Endothelial cell of umbilical vein (primary cell): ENCODE data around the gene PLA2G4E. TPM values are rescaled to one million over a fixed set of nuclear protein-coding genes. Genes with fewer than 3 reads are reported as not detected.

Experiments used
- BruUV-seq: library from RNA; stranded (reverse); fragments of 400-500 nt; replicated peaks from 2 replicates; lab custom pipeline; 2021; lab: Mats Ljungman, UMichigan
- CTCF ChIA-PET: fragments of 300-600, 350-600 bp; sonication (Branson Sonifier 250); formaldehyde crosslinking; loops from one replicate; lab custom pipeline; 2021; ENCODE audit warnings: antibody characterized with exemption, inconsistent platforms; lab: Charles Lee
- POLR2A ChIA-PET: fragments of 300-600, 350-600 bp; sonication (Branson Sonifier 250); formaldehyde crosslinking; loops from one replicate; lab custom pipeline; 2021; ENCODE audit warnings: antibody characterized with exemption, inconsistent platforms; lab: Charles Lee
- DNase-seq: peaks from one replicate; pipeline ENCODE4 v3.0.0-alpha.2; 2011; ENCODE audit warnings: low read depth, low spot score
- FAIRE-seq: peaks from 2 replicates; lab custom pipeline; 2011; peaks lifted over from hg19 to GRCh38; lab: Jason Lieb, UNC
- H2AFZ ChIP-seq: 2 replicates; pipeline ENCODE4 v1.6.0; 2012; ENCODE audit warnings: low read depth, low read length, control low read depth, inconsistent platforms
- H3K27ac ChIP-seq: 2 replicates; pipeline ENCODE4 v1.5.1; 2011; ENCODE audit warnings: low read depth, mild to moderate bottlenecking, control low read depth, low read length, moderate library complexity; ENCODE audit not compliant: insufficient read depth
- H3K27me3 ChIP-seq, 2 experiments: 2 replicates each; pipeline versions ENCODE4 v1.6.0 to v1.6.1; 2011; ENCODE audit warnings: low read length in 2 of 2, mixed read lengths in 1 of 2; ENCODE audit not compliant: control insufficient read depth in 2 of 2, insufficient read depth in 2 of 2
- H3K36me3 ChIP-seq, 2 experiments: 2 replicates in 1 of 2; 3 replicates in 1 of 2; pipeline ENCODE4 v1.5.1; 2011; ENCODE audit warnings: low read length in 2 of 2, mild to moderate bottlenecking in 1 of 2, moderate library complexity in 1 of 2; ENCODE audit not compliant: control insufficient read depth in 2 of 2, insufficient read depth in 2 of 2; ENCODE audit errors: extremely low read depth in 1 of 2
- H3K4me1 ChIP-seq: 3 replicates; pipeline ENCODE4 v1.5.1; 2011; ENCODE audit warnings: mild to moderate bottlenecking, low read length; ENCODE audit not compliant: control insufficient read depth, insufficient read depth; ENCODE audit errors: extremely low read depth
- H3K4me2 ChIP-seq: 2 replicates; pipeline ENCODE4 v1.6.1; 2011; ENCODE audit warnings: low read length, control low read depth, mixed read lengths; ENCODE audit not compliant: insufficient read depth
- H3K4me3 ChIP-seq, 3 experiments: fragments of 200-600 bp in 1 of 3; sonication (generic), shearing (Covaris generic) in 1 of 3; replicated peaks in 1 of 3; 2 replicates each; pipeline ENCODE4 v1.5.1; 2011 to 2016; ENCODE audit warnings: control low read depth in 3 of 3, low read length in 3 of 3, mild to moderate bottlenecking in 2 of 3, inconsistent platforms in 1 of 3, low read depth in 1 of 3, moderate library complexity in 1 of 3; ENCODE audit not compliant: insufficient read depth in 1 of 3
- H3K79me2 ChIP-seq: 2 replicates; pipeline ENCODE4 v1.6.0; 2012; ENCODE audit warnings: low read length, inconsistent platforms; ENCODE audit not compliant: control insufficient read depth, insufficient read depth
- H3K9ac ChIP-seq: replicated peaks from 2 replicates; pipeline ENCODE3; 2011; ENCODE audit warnings: low read length, control low read depth; ENCODE audit not compliant: insufficient read depth; ENCODE audit errors: extremely low read depth
- H3K9me1 ChIP-seq: replicated peaks from 3 replicates; pipeline ENCODE4 v1.6.0; 2011; ENCODE audit warnings: mild to moderate bottlenecking, low read length; ENCODE audit not compliant: control insufficient read depth, insufficient read depth; ENCODE audit errors: extremely low read depth
- H3K9me3 ChIP-seq: replicated peaks from 2 replicates; pipeline ENCODE4 v1.5.1; 2012; ENCODE audit warnings: low read length, inconsistent platforms; ENCODE audit not compliant: control insufficient read depth, insufficient read depth
- H4K20me1 ChIP-seq: replicated peaks from 2 replicates; pipeline ENCODE3; 2011; ENCODE audit warnings: mild to moderate bottlenecking, low read length; ENCODE audit not compliant: control insufficient read depth, insufficient read depth; ENCODE audit errors: extremely low read depth
- CTCF ChIP-seq, 2 donors: IDR thresholded peaks; 1 replicate in 1 of 2; 2 replicates in 1 of 2; pipeline ENCODE4 v1.5.1; 2011; ENCODE audit warnings: low read length in 2 of 2, mild to moderate bottlenecking in 2 of 2, moderate library complexity in 2 of 2, control low read depth in 1 of 2, inconsistent platforms in 1 of 2, low read depth in 1 of 2; ENCODE audit not compliant: insufficient read depth in 1 of 2; ENCODE audit errors: extremely low read depth in 1 of 2
- EZH2 ChIP-seq: IDR thresholded peaks from 2 replicates; pipeline ENCODE4 v1.6.1; 2012; ENCODE audit warnings: borderline replicate concordance, low read depth, mild to moderate bottlenecking, moderate library complexity, low read length, inconsistent platforms; ENCODE audit not compliant: severe bottlenecking
- FOS ChIP-seq: IDR thresholded peaks from 2 replicates; pipeline ENCODE4 v1.6.1; 2011; ENCODE audit warnings: mild to moderate bottlenecking, low read length, moderate library complexity, borderline replicate concordance; ENCODE audit not compliant: insufficient read depth
- GATA2 ChIP-seq: IDR thresholded peaks from 2 replicates; pipeline ENCODE4 v1.7.0; 2011; ENCODE audit warnings: low read depth, mild to moderate bottlenecking, moderate library complexity, mixed read lengths, low read length; ENCODE audit not compliant: insufficient read length, insufficient read depth
- JUN ChIP-seq: IDR thresholded peaks from 2 replicates; pipeline ENCODE4 v1.6.1; 2011; ENCODE audit warnings: borderline replicate concordance, low read depth; ENCODE audit not compliant: insufficient read length, insufficient read depth
- MYC ChIP-seq: IDR thresholded peaks from one replicate; pipeline ENCODE4 v1.6.1; 2011; ENCODE audit warnings: mild to moderate bottlenecking, low read depth, low read length
- POLR2A ChIP-seq: IDR thresholded peaks from 2 replicates; pipeline ENCODE4 v1.6.1; 2012; ENCODE audit warnings: low read depth, mild to moderate bottlenecking, control low read depth, low read length
- POLR2AphosphoS5 ChIP-seq: IDR thresholded peaks from 2 replicates; pipeline ENCODE4 v1.6.1; 2012; ENCODE audit warnings: low read depth, mild to moderate bottlenecking, control low read depth, low read length, moderate library complexity; ENCODE audit not compliant: insufficient read depth
- dilution Hi-C: fragments of 300-500 bp; cut with MboI; formaldehyde crosslinking; loops from one replicate; pipeline ENCODE4 v1.15.0; 2019; ENCODE audit warnings: low sequenced_read_pairs; ENCODE audit not compliant: extremely low pct_ligation_motif_present
- intact Hi-C: fragments of 100-400 bp; cut with micrococcal nuclease; formaldehyde crosslinking; loops from one replicate; pipeline ENCODE4 v1.10.0; 2022
- polyA plus RNA-seq, 4 experiments: library from polyadenylated mRNA; depleted of rRNA in 3 of 4; stranded (reverse) in 3 of 4; unstranded in 1 of 4; fragments of >200 nt; gene quantifications; 2 replicates each; pipeline versions ENCODE4 v1.2.1 to v1.2.3, GENCODE V29; 2011 to 2012; ENCODE audit warnings: missing spikeins in 1 of 4
- total RNA-seq: library from RNA; stranded (reverse); gene quantifications from 2 replicates; pipeline ENCODE4 v1.2.3, GENCODE V29; 2021
- TF ChIP-seq, protein P1 (sequence below): IDR thresholded peaks from 2 replicates; pipeline ENCODE4 v1.6.1; 2011; ENCODE audit not compliant: insufficient read depth, insufficient read length

The PLA2G4E gene
- total and polyA plus RNA-seq, 2 donors (not counting 3 experiments of a cell fraction or from before 2014, with no cell fraction given), result not detected

DNA sequence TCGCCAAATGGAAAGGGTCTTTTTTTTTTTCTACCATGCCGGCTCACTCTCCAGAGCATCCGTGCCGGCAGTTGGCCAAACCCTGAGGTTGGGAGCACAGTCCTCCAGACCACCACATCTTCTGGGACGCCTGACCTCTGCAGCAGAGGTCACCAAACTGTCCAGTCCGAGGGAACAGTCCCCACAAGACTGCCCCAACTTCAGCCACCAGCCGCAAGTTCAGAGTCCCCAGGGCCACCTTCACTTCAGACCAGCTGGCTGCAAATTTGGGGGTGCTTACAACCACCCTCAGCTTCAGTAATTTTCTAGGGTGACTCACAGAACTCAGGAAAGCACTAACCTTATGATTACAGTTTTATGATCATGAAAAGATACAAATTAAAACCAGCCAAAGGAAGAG, 44.6 kb upstream of the PLA2G4E start:
- BruUV-seq, result no TSS peak
- H3K36me3 ChIP-seq, result no peaks in the 10 kb centered on the region
- H3K27me3 ChIP-seq, result no peaks in the 10 kb centered on the region
- H3K9me3 ChIP-seq, result no peaks in the 10 kb centered on the region
- H3K4me1 ChIP-seq, result no peaks in the 10 kb centered on the region
- no peaks in the 10 kb centered on the region for H3K9me1 ChIP-seq
- no peak overlapping the region for H3K4me2 ChIP-seq
- H3K27ac ChIP-seq, result no peak overlapping the region
- no peak overlapping the region for H3K4me3 ChIP-seq
- dilution Hi-C loops (no loop called here), intact Hi-C loops (loop anchor here (5.0 kb wide), 1 partner anchor 407 kb away; no protein-coding TSS in a partner anchor)
- POLR2A ChIA-PET, result no interaction called here
- no peak for DNase-seq
- no peaks in the 10 kb centered on the region for H3K79me2 ChIP-seq
- FAIRE-seq, result no peak
- H3K9ac ChIP-seq, result no peak overlapping the region
- CTCF ChIA-PET, result interaction anchor here (0.7 to 7.9 kb wide), 8 partner anchors 12 to 320 kb away, joined by 3 to 96 read pairs (median 4); no protein-coding TSS in a partner anchor
- TF ChIP-seq GATA2 (no peak), POLR2A (no peak), FOS (no peak), POLR2AphosphoS5 (no peak), CTCF (IDR thresholded peaks at IDR 0.05; ENCODE audit: extremely low read depth in 1 of 2, insufficient read depth in 1 of 2, low read depth in 1 of 2, low read length in 2 of 2) (no peak), MYC (no peak), EZH2 (no peak), JUN (no peak)
- TF ChIP-seq, protein P1, sequence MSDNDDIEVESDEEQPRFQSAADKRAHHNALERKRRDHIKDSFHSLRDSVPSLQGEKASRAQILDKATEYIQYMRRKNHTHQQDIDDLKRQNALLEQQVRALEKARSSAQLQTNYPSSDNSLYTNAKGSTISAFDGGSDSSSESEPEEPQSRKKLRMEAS, result no peak
- no peak overlapping the region for H2AFZ ChIP-seq
- no peaks in the 10 kb centered on the region for H4K20me1 ChIP-seq
